Right renal cortex interstitium (tissue), 3 donors: ENCODE measurements around the gene P2RY13. TPM values are rescaled to one million over a fixed set of nuclear protein-coding genes. Genes with fewer than 3 reads are reported as not detected.

Source experiments
- DNase-seq, 3 donors: peaks; one replicate each; pipeline ENCODE4 v3.0.0-alpha.2; 2013; ENCODE audit warnings: low read depth in 3 of 3, low spot score in 2 of 3
- polyA plus RNA-seq, 3 donors: library from polyadenylated mRNA; unstranded; fragments of 120-200 nt; gene quantifications; one replicate each; pipeline ENCODE4 v1.2.1, GENCODE V29; 2013; ENCODE audit not compliant: insufficient read length in 3 of 3

The P2RY13 gene
- 1 to 10 TPM; 1.3 to 1.8 (median 1.6) TPM for polyA plus RNA-seq

- no peak for DNase-seq
Measured at GRCh38 chr3:151329363-151329762, at the start of gene P2RY13. Gene P2RY13 (minus strand): TSS chr3:151329549. CDS start chr3:151329528, 21 bp downstream.

GRCh38 chr3:151377768-151378385 lies 48.5 kb upstream of the P2RY13 start:
- no peak for DNase-seq

- DNase-seq, result no peak
Measured at GRCh38 chr3:151372063-151372820, 42.9 kb upstream of the P2RY13 start.

- no peak for DNase-seq
Measured at GRCh38 chr3:151371526-151371925, 42.2 kb upstream of the P2RY13 start.

GRCh38 chr3:151367448-151367847 lies 38.1 kb upstream of the P2RY13 start:
- no peak for DNase-seq

- DNase-seq, result no peak
Measured at GRCh38 chr3:151366993-151367392, 37.6 kb upstream of the P2RY13 start.

GRCh38 chr3:151362751-151363174 lies 33.4 kb upstream of the P2RY13 start:
- DNase-seq, result no peak

- no peak for DNase-seq
Measured at GRCh38 chr3:151357463-151357850, 28.1 kb upstream of the P2RY13 start.

GRCh38 chr3:151356794-151357462 lies 27.6 kb upstream of the P2RY13 start:
- no peak for DNase-seq

GRCh38 chr3:151351648-151352047 lies 22.3 kb upstream of the P2RY13 start:
- DNase-seq, result no peak

- DNase-seq, result no peak
Measured at GRCh38 chr3:151351219-151351618, 21.9 kb upstream of the P2RY13 start.

- DNase-seq, result no peak
Measured at GRCh38 chr3:151350656-151351055, 21.3 kb upstream of the P2RY13 start.

- no peak for DNase-seq
Measured at GRCh38 chr3:151347432-151347831, 18.1 kb upstream of the P2RY13 start.

GRCh38 chr3:151346292-151346691 lies 16.9 kb upstream of the P2RY13 start:
- DNase-seq, result no peak

- DNase-seq, result no peak
Measured at GRCh38 chr3:151345859-151346258, 16.5 kb upstream of the P2RY13 start.

GRCh38 chr3:151331696-151332095 lies 2.3 kb upstream of the P2RY13 start:
- DNase-seq, result no peak

GRCh38 chr3:151330899-151331298 lies 1.6 kb upstream of the P2RY13 start:
- no peak for DNase-seq

GRCh38 chr3:151330379-151330778 lies 1.0 kb upstream of the P2RY13 start:
- no peak for DNase-seq

GRCh38 chr3:151328298-151328995 lies 902 bp downstream of the P2RY13 start:
- no peak for DNase-seq

GRCh38 chr3:151327571-151328198 lies 1.7 kb downstream of the P2RY13 start:
- no peak for DNase-seq

- DNase-seq, result no peak
Measured at GRCh38 chr3:151322511-151322910, 6.8 kb downstream of the P2RY13 start.
